ENCODE results near the gene SHCBP1. TPM values are rescaled to one million over a fixed set of nuclear protein-coding genes. Genes with fewer than 3 reads are reported as not detected.

The SHCBP1 gene
- total and polyA plus RNA-seq, 2 of the 4 experiments (the other 2 are of a cell fraction), result 18.3 to 18.6 TPM

GRCh38 chr16:46569231-46569735 lies 51.9 kb downstream of the SHCBP1 start:
- dilution Hi-C loops (cut with HindIII; ENCODE audit: low sequenced_read_pairs, unreplicated experiment), result no loop called here
- WGBS, 2 experiments (ENCODE audit: extremely low coverage in 2 of 2, insufficient read length in 1 of 2), result 83% methylated on average over 12 of the region's 27 CpGs; no CpG with 5 or more reads in 1 of the 2 experiments
- Histone ChIP-seq H3K9me1 (ENCODE audit: insufficient read depth, low read length) (no peaks in the 10 kb centered on the region), H4K5ac (ENCODE audit: low read depth, low read length) (no peak overlapping the region), H3K79me1 (ENCODE audit: low read depth in 1 of 2, low read length in 2 of 2) (no peaks in the 10 kb centered on the region), H3K4me3 (ENCODE audit: insufficient read depth, low read depth, low read length) (no peak overlapping the region), H3K23ac (ENCODE audit: low read depth, low read length) (no peak overlapping the region), H3K56ac (ENCODE audit: extremely low read depth, insufficient read depth, low read length) (no peak overlapping the region), H4K8ac (ENCODE audit: low read depth in 2 of 2, low read length in 2 of 2) (no peak overlapping the region), H2BK120ac (ENCODE audit: low read depth, low read length) (no peak overlapping the region), H2BK20ac (ENCODE audit: low read depth, low read length) (no peak overlapping the region), H3K4ac (ENCODE audit: low read depth, low read length) (no peak overlapping the region), H3K27ac (ENCODE audit: insufficient read depth, low read length) (no peak overlapping the region), H3K18ac (ENCODE audit: low read depth, low read length) (no peak overlapping the region), H3K4me2 (ENCODE audit: low read depth, low read length) (no peak overlapping the region), H3K4me1 (ENCODE audit: control insufficient read depth, insufficient read depth, low read length) (peaks cover 3% of the 10 kb centered on the region), H3K9me3 (ENCODE audit: control insufficient read depth, insufficient read depth, low read length) (no peaks in the 10 kb centered on the region; the same call in 1 of the 2 replicates), H2AK5ac (ENCODE audit: low read depth, low read length) (no peak overlapping the region), H3K14ac (replicated peaks; ENCODE audit: low read depth, low read length) (no peak overlapping the region), H2BK15ac (ENCODE audit: low read depth, low read length) (no peak overlapping the region), H2AFZ (replicated peaks; ENCODE audit: low read length, poor library complexity) (peak overlapping the region; percentile 37), H2AK9ac (replicated peaks; ENCODE audit: low read depth, low read length, poor library complexity) (no peak overlapping the region), H4K20me1 (ENCODE audit: insufficient read depth, low read length) (no peaks in the 10 kb centered on the region), H3K36me3 (ENCODE audit: control insufficient read depth, insufficient read depth, low read length) (no peaks in the 10 kb centered on the region), H2BK5ac (ENCODE audit: low read depth, low read length, poor library complexity, severe bottlenecking) (no peak overlapping the region), H3K9ac (ENCODE audit: low read depth, low read length) (no peak overlapping the region), H3K27me3 (ENCODE audit: control insufficient read depth, insufficient read depth, low read length) (no peaks in the 10 kb centered on the region), H4K91ac (ENCODE audit: insufficient read depth, low read depth, low read length) (no peak overlapping the region)
- BruUV-seq (replicated peaks), result no TSS peak
- TF ChIP-seq CTCF (conservative IDR thresholded peaks at IDR 0.05; ENCODE audit: low read depth, low read length), result no peak
- no peak for TF ChIP-seq SMC3 (IDR thresholded peaks at IDR 0.05; ENCODE audit: low read depth, low read length)
- TF ChIP-seq RCOR1 (IDR thresholded peaks at IDR 0.05; ENCODE audit: insufficient replicate concordance, low read length), result no peak
- TF ChIP-seq USF2 (IDR thresholded peaks at IDR 0.05; ENCODE audit: low read depth, low read length), result no peak
- no peak for ATAC-seq (ENCODE audit: low read depth)
- in situ Hi-C loops (cut with MboI; ENCODE audit: low sequenced_read_pairs), result no loop called here
- DNase-seq, result no peak
- ChIA-PET POLR2A (ENCODE audit: unreplicated experiment) (no interaction called here), CTCF (interaction anchor here (0.6 kb wide), 1 partner anchor 42 kb away, joined by 3 read pairs; no protein-coding TSS in a partner anchor)
- intact Hi-C loops (cut with micrococcal nuclease), result no loop called here

Measured in IMR-90 (cell line).